ENCODE data around the gene UBE2J1. TPM values are rescaled to one million over a fixed set of nuclear protein-coding genes. Genes with fewer than 3 reads are reported as not detected.

The UBE2J1 gene
- total and polyA plus RNA-seq, 9 of the 15 experiments (the other 6 are each of a cell fraction or from before 2014, with no cell fraction given): 11.6 to 32.6 (median 22.0) TPM

GRCh38 chr6:89330910-89331309, 21.6 kb downstream of the UBE2J1 start:
- Histone ChIP-seq H3K9me3 (replicated peaks; ENCODE audit: control insufficient read depth, insufficient read depth, low read depth, low read length) (no peaks in the 10 kb centered on the region), H3K9me1 (ENCODE audit: control insufficient read depth, insufficient read depth, low read length) (no peaks in the 10 kb centered on the region), H4K20me1 (replicated peaks; ENCODE audit: control insufficient read depth, insufficient read depth, low read length) (no peaks in the 10 kb centered on the region), H3K79me2 (ENCODE audit: control insufficient read depth, insufficient read depth, low read length) (no peaks in the 10 kb centered on the region), H3K9ac (ENCODE audit: insufficient read depth in 1 of 2, low read depth in 2 of 2, low read length in 2 of 2) (no peak overlapping the region), H3K4me3 (no peak overlapping the region), H3K36me3 (ENCODE audit: control insufficient read depth, insufficient read depth, low read length) (peaks cover 33% of the 10 kb centered on the region; the same call in 2 of the 3 replicates), H3K27me3 (ENCODE audit: control insufficient read depth in 2 of 2, insufficient read depth in 2 of 2, low read length in 2 of 2) (no peaks in the 10 kb centered on the region), H3K4me1 (replicated peaks in 1 of 2; ENCODE audit: control insufficient read depth in 2 of 2, insufficient read depth in 2 of 2, low read length in 2 of 2) (no peaks in the 10 kb centered on the region), H2AFZ (ENCODE audit: low read depth, low read length) (no peak overlapping the region), H3K27ac (ENCODE audit: extremely low read depth, low read depth, low read length) (no peak overlapping the region), H3K4me2 (ENCODE audit: insufficient read depth, low read length) (no peak overlapping the region)
- ATAC-seq (no peak), FAIRE-seq (no peak), DNase-seq (ENCODE audit: extremely low read depth in 1 of 4, low spot score in 3 of 4) (no peak)
- in situ Hi-C loops (cut with MboI): no loop called here
- ChIA-PET CTCF (ENCODE audit: low intra/inter-chr PET ratio) (no interaction called here), POLR2A (no interaction called here)
- intact Hi-C loops (cut with micrococcal nuclease): no loop called here
- 78% methylated on average over 1 of the region's 1 CpG for WGBS (ENCODE audit: insufficient coverage, low coverage, missing lambda C conversion rate)
- TF ChIP-seq KDM2B (CRISPR knock-in tag; IDR thresholded peaks at IDR 0.05): no peak
- BruUV-seq (replicated peaks): no TSS peak

DNA sequence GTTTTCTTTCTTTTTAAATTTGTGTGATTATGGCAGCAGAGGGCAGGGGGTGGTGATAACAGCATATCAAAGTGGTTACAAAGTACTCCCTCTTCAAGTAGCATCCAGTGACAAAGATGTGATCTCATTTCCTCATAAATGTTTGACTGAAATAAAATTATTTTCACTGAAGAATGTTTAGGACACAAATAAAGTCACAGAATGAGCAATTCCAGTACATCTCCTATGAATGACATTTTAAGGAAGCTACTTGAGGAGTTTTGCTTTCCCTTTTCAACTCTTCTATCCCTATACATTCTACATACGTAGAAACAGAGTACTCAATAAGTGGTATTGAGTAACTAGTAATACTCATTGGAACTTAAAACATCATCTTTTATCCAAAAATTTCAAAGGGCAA, 23.5 kb downstream of the UBE2J1 start:
- CTCF ChIA-PET (ENCODE audit: low intra/inter-chr PET ratio): no interaction called here

More for the DNA sequence above, 23.5 kb downstream of the UBE2J1 start:
- 83% methylated on average over 1 of the region's 1 CpG for WGBS (ENCODE audit: insufficient coverage, low coverage, missing lambda C conversion rate)
- Histone ChIP-seq H3K9ac (ENCODE audit: insufficient read depth in 1 of 2, low read depth in 2 of 2, low read length in 2 of 2) (no peak overlapping the region), H3K4me2 (ENCODE audit: insufficient read depth, low read length) (no peak overlapping the region), H3K27me3 (ENCODE audit: control insufficient read depth in 2 of 2, insufficient read depth in 2 of 2, low read length in 2 of 2) (no peaks in the 10 kb centered on the region), H2AFZ (ENCODE audit: low read depth, low read length) (no peak overlapping the region), H4K20me1 (replicated peaks; ENCODE audit: control insufficient read depth, insufficient read depth, low read length) (no peaks in the 10 kb centered on the region), H3K4me3 (no peak overlapping the region), H3K36me3 (ENCODE audit: control insufficient read depth, insufficient read depth, low read length) (peaks cover 33% of the 10 kb centered on the region; the same call in 2 of the 3 replicates), H3K27ac (ENCODE audit: extremely low read depth, low read depth, low read length) (no peak overlapping the region), H3K9me1 (ENCODE audit: control insufficient read depth, insufficient read depth, low read length) (no peaks in the 10 kb centered on the region), H3K9me3 (replicated peaks; ENCODE audit: control insufficient read depth, insufficient read depth, low read depth, low read length) (no peaks in the 10 kb centered on the region), H3K4me1 (replicated peaks in 1 of 2; ENCODE audit: control insufficient read depth in 2 of 2, insufficient read depth in 2 of 2, low read length in 2 of 2) (no peaks in the 10 kb centered on the region), H3K79me2 (ENCODE audit: control insufficient read depth, insufficient read depth, low read length) (no peaks in the 10 kb centered on the region)
- ATAC-seq: no peak
- intact Hi-C loops (cut with micrococcal nuclease) (no loop called here), in situ Hi-C loops (cut with MboI) (no loop called here)
- no peak for FAIRE-seq
- TF ChIP-seq RBFOX2 (IDR thresholded peaks at IDR 0.05; ENCODE audit: low read depth, low read length): no peak
- no peak for TF ChIP-seq ARHGAP35 (IDR thresholded peaks at IDR 0.05; ENCODE audit: partially characterized antibody)
- TF ChIP-seq, protein P1, sequence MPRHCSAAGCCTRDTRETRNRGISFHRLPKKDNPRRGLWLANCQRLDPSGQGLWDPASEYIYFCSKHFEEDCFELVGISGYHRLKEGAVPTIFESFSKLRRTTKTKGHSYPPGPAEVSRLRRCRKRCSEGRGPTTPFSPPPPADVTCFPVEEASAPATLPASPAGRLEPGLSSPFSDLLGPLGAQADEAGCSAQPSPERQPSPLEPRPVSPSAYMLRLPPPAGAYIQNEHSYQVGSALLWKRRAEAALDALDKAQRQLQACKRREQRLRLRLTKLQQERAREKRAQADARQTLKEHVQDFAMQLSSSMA (CRISPR knock-in tag; IDR thresholded peaks at IDR 0.05): no peak
- no peak for TF ChIP-seq ZNF143 (CRISPR knock-in tag; IDR thresholded peaks at IDR 0.05)
- TF ChIP-seq CXXC5 (CRISPR knock-in tag; IDR thresholded peaks at IDR 0.05): no peak
- TF ChIP-seq CSDE1 (IDR thresholded peaks at IDR 0.05): no peak
- no TSS peak for BruUV-seq (replicated peaks)
- DNase-seq (ENCODE audit: extremely low read depth in 1 of 4, low spot score in 3 of 4): no peak
- POLR2A ChIA-PET: interaction anchor here (1.9 kb wide), 1 partner anchor 24 kb away, joined by 6 read pairs; the partner anchor contains the start of gene UBE2J1
